H1 (cell line): Measurements from ENCODE around the gene MAGI3. TPM values are rescaled to one million over a fixed set of nuclear protein-coding genes. Genes with fewer than 3 reads are reported as not detected.

ENCODE experiments used
- CTCF ChIA-PET: fragments of 300-600 bp; sonication (Branson Sonifier 250); formaldehyde crosslinking; loops from one replicate; lab custom pipeline; 2021; ENCODE audit not compliant: partially characterized antibody; lab: Charles Lee
- POLR2A ChIA-PET: fragments of 300-600 bp; sonication (Branson Sonifier 250); formaldehyde crosslinking; loops from one replicate; lab custom pipeline; 2021; ENCODE audit warnings: inconsistent platforms; ENCODE audit not compliant: partially characterized antibody; lab: Charles Lee
- DNase-seq, 2 experiments: peaks; one replicate each; pipeline versions ENCODE4 v3.0.0 to v3.0.0-alpha.2; 2010 to 2022; ENCODE audit warnings: low spot score in 2 of 2, low read depth in 1 of 2, mixed read lengths in 1 of 2
- FAIRE-seq: peaks from 2 replicates; lab custom pipeline; 2011; peaks lifted over from hg19 to GRCh38; lab: Jason Lieb, UNC
- H2AFZ ChIP-seq: 2 replicates; pipeline ENCODE4 v1.8.1; 2012; ENCODE audit warnings: low read length, inconsistent platforms
- H2AK5ac ChIP-seq: 2 replicates; pipeline ENCODE4 v1.6.1; 2013; ENCODE audit warnings: low read depth, low read length
- H2BK120ac ChIP-seq: replicated peaks from 2 replicates; pipeline ENCODE3; 2013; ENCODE audit warnings: low read depth, low read length, inconsistent platforms
- H2BK12ac ChIP-seq: 2 replicates; pipeline ENCODE4 v1.6.1; 2013; ENCODE audit warnings: low read depth, low read length
- H2BK15ac ChIP-seq: 2 replicates; pipeline ENCODE4 v1.6.1; 2013; ENCODE audit warnings: low read length
- H2BK20ac ChIP-seq: 2 replicates; pipeline ENCODE4 v1.6.1; 2013; ENCODE audit warnings: low read length
- H2BK5ac ChIP-seq: 2 replicates; pipeline ENCODE4 v1.6.1; 2013; ENCODE audit warnings: low read depth, low read length
- H3K14ac ChIP-seq: 2 replicates; pipeline ENCODE4 v1.6.1; 2013; ENCODE audit warnings: inconsistent platforms; ENCODE audit not compliant: insufficient read length
- H3K18ac ChIP-seq: 2 replicates; pipeline ENCODE4 v1.6.1; 2013; ENCODE audit warnings: low read length; ENCODE audit errors: extremely low read depth
- H3K23ac ChIP-seq: 2 replicates; pipeline ENCODE4 v1.6.1; 2013; ENCODE audit warnings: inconsistent platforms; ENCODE audit not compliant: insufficient read length
- H3K23me2 ChIP-seq: 2 replicates; pipeline ENCODE4 v1.6.1; 2013; ENCODE audit warnings: low read depth, low read length
- H3K27ac ChIP-seq: 2 replicates; pipeline ENCODE4 v1.6.1; 2011; ENCODE audit warnings: low read depth, low read length, inconsistent platforms
- H3K27me3 ChIP-seq, 4 experiments: replicated peaks in 1 of 4; 1 replicate in 1 of 4; 2 replicates in 3 of 4; pipeline versions ENCODE4 v1.6.1 to v1.8.1; 2011 to 2013; ENCODE audit warnings: low read length in 3 of 4, mild to moderate bottlenecking in 3 of 4, inconsistent platforms in 2 of 4, mixed read lengths in 2 of 4, moderate library complexity in 1 of 4; ENCODE audit not compliant: control insufficient read depth in 3 of 4, insufficient read depth in 3 of 4; ENCODE audit errors: extremely low read depth in 1 of 4
- H3K36me3 ChIP-seq, 4 experiments: 2 replicates each; pipeline versions ENCODE4 v1.6.1 to v1.8.1; 2011 to 2013; ENCODE audit warnings: mild to moderate bottlenecking in 4 of 4, low read length in 3 of 4, moderate library complexity in 2 of 4, control low read depth in 1 of 4, inconsistent platforms in 1 of 4; ENCODE audit not compliant: insufficient read depth in 4 of 4, control insufficient read depth in 2 of 4
- H3K4ac ChIP-seq: replicated peaks from 2 replicates; pipeline ENCODE3; 2013; ENCODE audit warnings: low read length, low read depth, mixed read lengths, inconsistent platforms; ENCODE audit not compliant: insufficient read length
- H3K4me1 ChIP-seq, 4 experiments: replicated peaks in 1 of 4; 1 replicate in 1 of 4; 2 replicates in 3 of 4; pipeline versions ENCODE4 v1.6.1 to v1.8.1; 2011 to 2013; ENCODE audit warnings: low read length in 3 of 4, inconsistent platforms in 2 of 4, mixed read lengths in 1 of 4; ENCODE audit not compliant: insufficient read depth in 4 of 4, control insufficient read depth in 3 of 4
- H3K4me2 ChIP-seq, 2 experiments: 2 replicates each; pipeline versions ENCODE4 v1.6.1 to v1.8.1; 2011 to 2013; ENCODE audit warnings: low read depth in 2 of 2, low read length in 2 of 2, control low read depth in 1 of 2, inconsistent platforms in 1 of 2, mild to moderate bottlenecking in 1 of 2; ENCODE audit not compliant: insufficient read depth in 1 of 2
- H3K4me3 ChIP-seq, 4 experiments: fragments of 200-600, 300-600 bp in 1 of 4; sonication (generic), shearing (Covaris generic), sonication (Bioruptor Twin) in 1 of 4; 2 replicates each; pipeline versions ENCODE4 v1.5.1 to v1.8.1; 2011 to 2016; ENCODE audit warnings: low read length in 4 of 4, low read depth in 3 of 4, control low read depth in 2 of 4, inconsistent platforms in 2 of 4, mild to moderate bottlenecking in 2 of 4, mixed read lengths in 1 of 4, moderate library complexity in 1 of 4; ENCODE audit not compliant: insufficient read depth in 2 of 4; ENCODE audit errors: extremely low read depth in 1 of 4
- H3K56ac ChIP-seq: replicated peaks from 2 replicates; pipeline ENCODE3; 2013; ENCODE audit warnings: low read depth, mild to moderate bottlenecking, mixed read lengths, low read length, inconsistent platforms; ENCODE audit not compliant: insufficient read length
- H3K79me1 ChIP-seq: 2 replicates; pipeline ENCODE4 v1.6.1; 2013; ENCODE audit warnings: low read depth, low read length, control low read depth
- H3K79me2 ChIP-seq, 2 experiments: 2 replicates each; pipeline versions ENCODE4 v1.6.1 to v1.8.1; 2012 to 2013; ENCODE audit warnings: low read length in 2 of 2, mild to moderate bottlenecking in 2 of 2, inconsistent platforms in 1 of 2; ENCODE audit not compliant: insufficient read depth in 2 of 2, control insufficient read depth in 1 of 2
- H3K9ac ChIP-seq, 4 experiments: replicated peaks in 1 of 4; 1 replicate in 1 of 4; 2 replicates in 3 of 4; pipeline versions ENCODE4 v1.6.1 to v1.8.1; 2011 to 2013; ENCODE audit warnings: low read depth in 3 of 4, low read length in 3 of 4, control low read depth in 2 of 4, mild to moderate bottlenecking in 2 of 4, moderate library complexity in 2 of 4, inconsistent platforms in 1 of 4; ENCODE audit errors: extremely low read depth in 1 of 4
- H3K9me3 ChIP-seq, 2 experiments: 2 replicates each; pipeline versions ENCODE4 v1.6.1 to v1.8.1; 2012 to 2013; ENCODE audit warnings: mild to moderate bottlenecking in 2 of 2, moderate library complexity in 2 of 2, control low read depth in 1 of 2, inconsistent platforms in 1 of 2, low read depth in 1 of 2, low read length in 1 of 2, mixed read lengths in 1 of 2; ENCODE audit not compliant: insufficient read depth in 2 of 2
- H4K20me1 ChIP-seq, 2 experiments: replicated peaks in 1 of 2; 2 replicates each; pipeline versions ENCODE3 to v1.8.1; 2011 to 2013; ENCODE audit warnings: inconsistent platforms in 2 of 2, low read length in 2 of 2, mild to moderate bottlenecking in 1 of 2; ENCODE audit not compliant: insufficient read depth in 2 of 2, control insufficient read depth in 1 of 2
- H4K5ac ChIP-seq: 2 replicates; pipeline ENCODE4 v1.6.1; 2013; ENCODE audit warnings: low read length, low read depth, mixed read lengths, inconsistent platforms; ENCODE audit not compliant: insufficient read length
- H4K8ac ChIP-seq: 2 replicates; pipeline ENCODE4 v1.8.0; 2013; ENCODE audit warnings: mild to moderate bottlenecking, moderate library complexity, low read length, inconsistent platforms; ENCODE audit not compliant: insufficient read depth; ENCODE audit errors: extremely low read depth
- H4K91ac ChIP-seq: replicated peaks from 2 replicates; pipeline ENCODE3; 2013; ENCODE audit warnings: low read length, mixed read lengths, inconsistent platforms; ENCODE audit not compliant: insufficient read length
- CBX5 ChIP-seq: fragments of 300-800, 300-1000 bp; sonication (generic); IDR thresholded peaks from 2 replicates; pipeline ENCODE4 v1.7.1; 2016; ENCODE audit warnings: antibody characterized with exemption, low read length, low read depth
- EP300 ChIP-seq, 2 experiments: IDR thresholded peaks; 1 replicate in 1 of 2; 2 replicates in 1 of 2; pipeline ENCODE4 v1.6.1; 2011 to 2012; ENCODE audit warnings: low read depth in 2 of 2, low read length in 2 of 2, mild to moderate bottlenecking in 2 of 2, borderline replicate concordance in 1 of 2, inconsistent platforms in 1 of 2, moderate library complexity in 1 of 2
- GABPA ChIP-seq: IDR thresholded peaks from 2 replicates; pipeline ENCODE4 v1.6.1; 2011; ENCODE audit warnings: mild to moderate bottlenecking, low read length, moderate library complexity, borderline replicate concordance; ENCODE audit not compliant: insufficient read depth
- GTF2F1 ChIP-seq: IDR thresholded peaks from 2 replicates; pipeline ENCODE4 v1.6.1; 2012; ENCODE audit warnings: low read depth, low read length, improper control_type of control experiment, borderline replicate concordance
- KDM1A ChIP-seq: fragments of 200-600, 300-600 bp; sonication (generic); IDR thresholded peaks from 2 replicates; pipeline ENCODE4 v1.7.1; 2016; ENCODE audit warnings: mild to moderate bottlenecking, low read length, borderline replicate concordance
- KDM5A ChIP-seq: fragments of 200-600 bp; IDR thresholded peaks from 2 replicates; pipeline ENCODE4 v1.7.1; 2012; ENCODE audit warnings: mild to moderate bottlenecking, low read length, inconsistent platforms, mixed read lengths
- PHF8 ChIP-seq: fragments of 200-600 bp; sonication (generic); conservative IDR thresholded peaks from 2 replicates; pipeline ENCODE4 v1.7.1; 2012; ENCODE audit warnings: low read depth, mild to moderate bottlenecking, inconsistent platforms, low read length, moderate library complexity
- POLR2A ChIP-seq, 2 experiments: IDR thresholded peaks; 1 replicate in 1 of 2; 2 replicates in 1 of 2; pipeline ENCODE4 v1.6.1; 2011; ENCODE audit warnings: low read depth in 2 of 2, low read length in 2 of 2, mild to moderate bottlenecking in 2 of 2; ENCODE audit errors: control extremely low read depth in 1 of 2
- TAF1 ChIP-seq: IDR thresholded peaks from 2 replicates; pipeline ENCODE4 v1.6.1; 2011; ENCODE audit warnings: mild to moderate bottlenecking, low read depth, low read length
- ZNF274 ChIP-seq: IDR thresholded peaks from 2 replicates; pipeline ENCODE4 v1.7.0; 2012; ENCODE audit warnings: low read length, borderline replicate concordance; ENCODE audit errors: extremely low read depth
- WGBS, 2 experiments: shearing (Covaris generic) in 1 of 2; methylation state at CpG; one replicate each; pipeline versions ENCODE4 v1.1.6 to v1.1.7; 2013 to 2015; ENCODE audit warnings: low lambda C conversion rate in 2 of 2, mixed read lengths in 2 of 2, inconsistent platforms in 1 of 2, low coverage in 1 of 2, missing lambda C conversion rate in 1 of 2; ENCODE audit not compliant: insufficient replicate concordance in 2 of 2, insufficient coverage in 1 of 2, insufficient read length in 1 of 2; ENCODE audit errors: extremely low coverage in 1 of 2, missing lambda C conversion rate in 1 of 2; 5-methylcytosine and 5-hydroxymethylcytosine counted together
- polyA plus RNA-seq, 7 experiments: library from polyadenylated mRNA; depleted of rRNA in 3 of 7; stranded (reverse) in 5 of 7; unstranded in 2 of 7; fragments of >200 nt in 5 of 7; fragments of 200-250 nt in 2 of 7; gene quantifications; 1 replicate in 5 of 7; 2 replicates in 1 of 7; 4 replicates in 1 of 7; pipeline versions ENCODE4 v1.2.1 to v1.2.3, GENCODE V29; 2011 to 2013; ENCODE audit warnings: missing spikeins in 2 of 7, mixed read lengths in 2 of 7
- total RNA-seq: library from RNA; stranded (reverse); fragmentation: NEBNext Ultra II Directional; extraction: Animal tissue kit (Norgen Biotek cat#: 25700); gene quantifications from 2 replicates; pipeline ENCODE4 v1.2.1, GENCODE V29; 2021
- TF ChIP-seq, protein P1 (sequence below): IDR thresholded peaks from 2 replicates; pipeline ENCODE4 v1.6.1; 2012; ENCODE audit warnings: inconsistent platforms

MAGI3 gene
- total and polyA plus RNA-seq, 2 of the 8 experiments (the other 6 are each of a cell fraction or from before 2014, with no cell fraction given), result 2.3 to 7.8 TPM

DNA sequence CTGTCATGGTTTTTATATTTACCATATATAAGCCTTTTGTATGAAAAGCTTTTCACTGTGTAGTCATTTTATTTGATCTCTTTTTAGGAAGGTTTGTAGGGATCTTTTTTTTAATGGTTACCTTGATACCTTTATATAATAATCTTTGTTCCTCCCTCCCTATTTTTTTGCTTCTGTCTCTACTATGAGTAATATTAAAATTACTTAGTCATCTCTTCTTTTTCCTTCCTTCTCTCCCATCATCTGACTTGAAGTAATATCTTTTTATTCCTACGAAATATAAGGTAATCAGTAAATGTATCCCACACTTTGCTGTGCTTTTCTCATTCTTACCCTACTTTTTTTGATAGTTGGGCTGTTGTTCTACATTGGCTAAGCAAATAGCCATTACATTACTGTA, 161.4 kb downstream of the MAGI3 start:
- Histone ChIP-seq H3K14ac (no peak overlapping the region), H2AFZ (no peak overlapping the region), H4K5ac (no peak overlapping the region), H3K27me3 (no peaks in the 10 kb centered on the region), H2BK12ac (no peak overlapping the region), H3K4me1 (peaks cover 0 to 5% (median 3%) of the 10 kb centered on the region in 4 experiments; a peak in 2 of 7 replicates), H3K4ac (no peak overlapping the region), H3K18ac (no peak overlapping the region), H3K4me3 (no peak overlapping the region), H3K56ac (no peak overlapping the region), H2BK15ac (no peak overlapping the region), H2AK5ac (no peak overlapping the region), H3K79me2 (no peaks in the 10 kb centered on the region)
- 95% methylated on average over 1 of the region's 1 CpG; no CpG with 5 or more reads in 1 of the 2 experiments for WGBS, 2 experiments
- FAIRE-seq (no peak), DNase-seq (no peak)
- CTCF ChIA-PET, result interaction anchor here (1.0 kb wide), 1 partner anchor 16 kb away, joined by 3 read pairs; no protein-coding TSS in a partner anchor
- TF ChIP-seq CBX5 (no peak), GTF2F1 (no peak), KDM5A (no peak), PHF8 (no peak), GABPA (no peak), ZNF274 (no peak), POLR2A (IDR thresholded peaks at IDR 0.05; ENCODE audit: control extremely low read depth in 1 of 2, low read depth in 2 of 2, low read length in 2 of 2) (no peak), KDM1A (no peak), TAF1 (no peak), EP300 (IDR thresholded peaks at IDR 0.05; ENCODE audit: borderline replicate concordance in 1 of 2, low read depth in 2 of 2, low read length in 2 of 2) (no peak)
- TF ChIP-seq, protein P1, sequence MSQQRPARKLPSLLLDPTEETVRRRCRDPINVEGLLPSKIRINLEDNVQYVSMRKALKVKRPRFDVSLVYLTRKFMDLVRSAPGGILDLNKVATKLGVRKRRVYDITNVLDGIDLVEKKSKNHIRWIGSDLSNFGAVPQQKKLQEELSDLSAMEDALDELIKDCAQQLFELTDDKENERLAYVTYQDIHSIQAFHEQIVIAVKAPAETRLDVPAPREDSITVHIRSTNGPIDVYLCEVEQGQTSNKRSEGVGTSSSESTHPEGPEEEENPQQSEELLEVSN, result no peak
- TF ChIP-seq, all 59 proteins: peak for 0
- Histone ChIP-seq H3K36me3 (no peaks in the 10 kb centered on the region), H3K27ac (no peak overlapping the region), H4K91ac (no peak overlapping the region), H3K79me1 (no peaks in the 10 kb centered on the region), H2BK20ac (no peak overlapping the region), H3K23ac (no peak overlapping the region), H3K9ac (no peak overlapping the region), H3K4me2 (no peak overlapping the region), H2BK120ac (no peak overlapping the region), H3K9me3 (no peaks in the 10 kb centered on the region), H2BK5ac (no peak overlapping the region), H4K8ac (no peak overlapping the region), H3K23me2 (no peaks in the 10 kb centered on the region), H4K20me1 (no peaks in the 10 kb centered on the region)
- POLR2A ChIA-PET, result no interaction called here
